GM23338 (cell line): ENCODE data around the gene INO80E. TPM values are rescaled to one million over a fixed set of nuclear protein-coding genes. Genes with fewer than 3 reads are reported as not detected.

Source experiments
- ATAC-seq: fragments of 200-7000 bp; cut with Tn5 transposase; 3 replicates; pipeline ENCODE4 v1.9.1; 2020
- DNase-seq: peaks from one replicate; pipeline ENCODE4 v3.0.0-alpha.2; 2015; ENCODE audit warnings: low spot score
- H2AFZ ChIP-seq: fragments of 200-600 bp; sonication (generic); 2 replicates; pipeline ENCODE4 v1.8.0; 2016; ENCODE audit warnings: antibody characterized with exemption, mild to moderate bottlenecking, moderate library complexity
- H3F3A ChIP-seq: fragments of 200-600 bp; sonication (generic); replicated peaks from 2 replicates; pipeline ENCODE4 v1.8.0; 2017; ENCODE audit warnings: antibody characterized with exemption, mixed run types, low read depth
- H3K27ac ChIP-seq: fragments of 200-600 bp; sonication (generic); 2 replicates; pipeline ENCODE4 v1.6.1; 2016; ENCODE audit warnings: low read depth
- H3K27me3 ChIP-seq: fragments of 200-600 bp; sonication (generic); 2 replicates; pipeline ENCODE4 v1.8.0; 2016; ENCODE audit warnings: mild to moderate bottlenecking, mixed run types, moderate library complexity; ENCODE audit not compliant: insufficient read depth
- H3K36me3 ChIP-seq: fragments of 200-600 bp; sonication (generic); 2 replicates; pipeline ENCODE4 v1.8.0; 2016; ENCODE audit warnings: mild to moderate bottlenecking; ENCODE audit not compliant: insufficient read depth
- H3K4me1 ChIP-seq: fragments of 200-600 bp; sonication (generic); 2 replicates; pipeline ENCODE4 v1.8.0; 2016; ENCODE audit warnings: mild to moderate bottlenecking, moderate library complexity; ENCODE audit not compliant: insufficient read depth
- H3K4me2 ChIP-seq: fragments of 200-600 bp; sonication (generic); 2 replicates; pipeline ENCODE4 v1.7.1; 2017; ENCODE audit warnings: mixed run types
- H3K4me3 ChIP-seq: fragments of 200-600 bp; sonication (generic); 2 replicates; pipeline ENCODE4 v1.6.1; 2016; ENCODE audit warnings: mixed run types
- H3K79me2 ChIP-seq: fragments of 200-600 bp; sonication (generic); replicated peaks from 2 replicates; pipeline ENCODE4 v1.8.0; 2017; ENCODE audit warnings: mild to moderate bottlenecking; ENCODE audit not compliant: insufficient read depth
- H3K9me2 ChIP-seq: fragments of 200-600 bp; sonication (generic); 2 replicates; pipeline ENCODE4 v1.8.0; 2017; ENCODE audit not compliant: insufficient read depth
- H4K20me1 ChIP-seq: fragments of 200-600 bp; sonication (generic); replicated peaks from 2 replicates; pipeline ENCODE4 v1.8.0; 2017; ENCODE audit warnings: mild to moderate bottlenecking; ENCODE audit not compliant: insufficient read depth
- H3K27ac Mint-ChIP-seq: 2 replicates; pipeline ENCODE4 v1.8.0; 2020; ENCODE audit warnings: inconsistent platforms, mild to moderate bottlenecking, moderate library complexity, mixed read lengths
- H3K27me3 Mint-ChIP-seq: 3 replicates; pipeline ENCODE4 v1.8.0; 2022; ENCODE audit warnings: low read depth, mild to moderate bottlenecking, moderate library complexity, mixed read lengths, inconsistent platforms; ENCODE audit not compliant: insufficient read depth, poor library complexity
- H3K36me3 Mint-ChIP-seq: 3 replicates; pipeline ENCODE4 v1.8.0; 2021; ENCODE audit warnings: low read depth, mild to moderate bottlenecking, inconsistent platforms, moderate library complexity, mixed read lengths
- H3K4me1 Mint-ChIP-seq: 3 replicates; pipeline ENCODE4 v1.8.0; 2020; ENCODE audit warnings: mild to moderate bottlenecking, inconsistent platforms, mixed read lengths
- H3K4me3 Mint-ChIP-seq: 3 replicates; pipeline ENCODE4 v1.8.0; 2021; ENCODE audit warnings: moderate library complexity, mild to moderate bottlenecking, inconsistent platforms, mixed read lengths
- H3K9me3 Mint-ChIP-seq: 3 replicates; pipeline ENCODE4 v1.8.0; 2020; ENCODE audit warnings: moderate library complexity, mild to moderate bottlenecking, inconsistent platforms, mixed read lengths
- JUNB ChIP-seq: IDR thresholded peaks from one replicate; pipeline ENCODE4 v1.6.1; 2016; ENCODE audit warnings: antibody characterized with exemption; ENCODE audit not compliant: unreplicated experiment
- POLR2AphosphoS5 ChIP-seq: IDR thresholded peaks from 2 replicates; pipeline ENCODE4 v1.6.1; 2016; ENCODE audit warnings: antibody characterized with exemption, low read depth
- ZNF331 ChIP-seq: fragments of 250-450 bp; sonication (Bioruptor Pico); IDR thresholded peaks from 2 replicates; pipeline ENCODE4 v1.5.0; 2020; ENCODE audit warnings: low read depth, mild to moderate bottlenecking, moderate library complexity
- polyA plus RNA-seq: library from polyadenylated mRNA; unstranded; fragments of >200 nt; fragmentation: Nextera tagmentation; extraction: Ambion mirVana; gene quantifications from 2 replicates; pipeline ENCODE4 v1.2.1, GENCODE V29; 2016
- total RNA-seq: library from RNA; depleted of rRNA; stranded (reverse); fragments of >200 nt; shearing (Covaris generic); gene quantifications from 2 replicates; pipeline ENCODE4 v1.2.3, GENCODE V29; 2014
- TF ChIP-seq, protein P1 (sequence below): fragments of 250-450 bp; sonication (Bioruptor Pico); IDR thresholded peaks from 2 replicates; pipeline ENCODE4 v1.5.0; 2020; ENCODE audit warnings: mild to moderate bottlenecking, moderate library complexity

The INO80E gene
- total and polyA plus RNA-seq, 2 experiments from 2014 or later: 66.0 to 71.0 TPM

DNA sequence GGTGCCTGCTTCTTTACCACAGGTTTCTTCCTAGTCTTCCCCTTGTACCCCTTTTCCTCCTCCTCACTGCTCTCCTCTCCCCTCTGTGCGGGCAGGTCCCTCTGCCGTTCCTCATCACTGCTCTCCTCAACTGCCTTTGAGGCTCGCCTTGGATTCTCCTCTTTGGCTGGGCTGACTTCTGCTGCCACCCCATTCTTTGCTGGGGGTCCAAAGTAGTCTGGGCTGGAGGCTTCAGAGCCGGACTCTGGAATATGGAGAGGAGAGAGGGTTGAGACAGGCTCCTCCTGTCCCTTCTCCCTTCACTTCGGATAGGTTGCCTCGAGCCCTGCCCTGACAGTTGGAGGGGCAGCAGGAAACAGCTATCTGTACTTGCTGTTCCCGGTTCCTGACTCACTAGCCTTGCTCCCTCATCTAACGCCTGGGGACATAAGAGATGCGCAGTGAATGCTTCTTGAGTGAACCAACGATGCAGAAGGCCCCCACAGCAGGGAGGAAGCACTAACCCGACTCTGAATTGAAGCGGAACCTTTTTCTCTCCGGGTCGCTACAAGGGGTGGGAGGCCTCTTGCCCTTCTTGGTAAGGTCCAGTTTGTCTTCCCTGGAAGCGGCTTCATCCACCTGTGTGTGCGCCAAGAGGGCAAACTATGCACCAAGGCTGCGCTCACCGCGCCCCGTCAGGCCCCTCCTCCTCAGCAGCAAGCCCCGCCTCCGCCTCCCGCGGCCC is 1.3 kb upstream of the INO80E start (continued):
- TF ChIP-seq, protein P1, sequence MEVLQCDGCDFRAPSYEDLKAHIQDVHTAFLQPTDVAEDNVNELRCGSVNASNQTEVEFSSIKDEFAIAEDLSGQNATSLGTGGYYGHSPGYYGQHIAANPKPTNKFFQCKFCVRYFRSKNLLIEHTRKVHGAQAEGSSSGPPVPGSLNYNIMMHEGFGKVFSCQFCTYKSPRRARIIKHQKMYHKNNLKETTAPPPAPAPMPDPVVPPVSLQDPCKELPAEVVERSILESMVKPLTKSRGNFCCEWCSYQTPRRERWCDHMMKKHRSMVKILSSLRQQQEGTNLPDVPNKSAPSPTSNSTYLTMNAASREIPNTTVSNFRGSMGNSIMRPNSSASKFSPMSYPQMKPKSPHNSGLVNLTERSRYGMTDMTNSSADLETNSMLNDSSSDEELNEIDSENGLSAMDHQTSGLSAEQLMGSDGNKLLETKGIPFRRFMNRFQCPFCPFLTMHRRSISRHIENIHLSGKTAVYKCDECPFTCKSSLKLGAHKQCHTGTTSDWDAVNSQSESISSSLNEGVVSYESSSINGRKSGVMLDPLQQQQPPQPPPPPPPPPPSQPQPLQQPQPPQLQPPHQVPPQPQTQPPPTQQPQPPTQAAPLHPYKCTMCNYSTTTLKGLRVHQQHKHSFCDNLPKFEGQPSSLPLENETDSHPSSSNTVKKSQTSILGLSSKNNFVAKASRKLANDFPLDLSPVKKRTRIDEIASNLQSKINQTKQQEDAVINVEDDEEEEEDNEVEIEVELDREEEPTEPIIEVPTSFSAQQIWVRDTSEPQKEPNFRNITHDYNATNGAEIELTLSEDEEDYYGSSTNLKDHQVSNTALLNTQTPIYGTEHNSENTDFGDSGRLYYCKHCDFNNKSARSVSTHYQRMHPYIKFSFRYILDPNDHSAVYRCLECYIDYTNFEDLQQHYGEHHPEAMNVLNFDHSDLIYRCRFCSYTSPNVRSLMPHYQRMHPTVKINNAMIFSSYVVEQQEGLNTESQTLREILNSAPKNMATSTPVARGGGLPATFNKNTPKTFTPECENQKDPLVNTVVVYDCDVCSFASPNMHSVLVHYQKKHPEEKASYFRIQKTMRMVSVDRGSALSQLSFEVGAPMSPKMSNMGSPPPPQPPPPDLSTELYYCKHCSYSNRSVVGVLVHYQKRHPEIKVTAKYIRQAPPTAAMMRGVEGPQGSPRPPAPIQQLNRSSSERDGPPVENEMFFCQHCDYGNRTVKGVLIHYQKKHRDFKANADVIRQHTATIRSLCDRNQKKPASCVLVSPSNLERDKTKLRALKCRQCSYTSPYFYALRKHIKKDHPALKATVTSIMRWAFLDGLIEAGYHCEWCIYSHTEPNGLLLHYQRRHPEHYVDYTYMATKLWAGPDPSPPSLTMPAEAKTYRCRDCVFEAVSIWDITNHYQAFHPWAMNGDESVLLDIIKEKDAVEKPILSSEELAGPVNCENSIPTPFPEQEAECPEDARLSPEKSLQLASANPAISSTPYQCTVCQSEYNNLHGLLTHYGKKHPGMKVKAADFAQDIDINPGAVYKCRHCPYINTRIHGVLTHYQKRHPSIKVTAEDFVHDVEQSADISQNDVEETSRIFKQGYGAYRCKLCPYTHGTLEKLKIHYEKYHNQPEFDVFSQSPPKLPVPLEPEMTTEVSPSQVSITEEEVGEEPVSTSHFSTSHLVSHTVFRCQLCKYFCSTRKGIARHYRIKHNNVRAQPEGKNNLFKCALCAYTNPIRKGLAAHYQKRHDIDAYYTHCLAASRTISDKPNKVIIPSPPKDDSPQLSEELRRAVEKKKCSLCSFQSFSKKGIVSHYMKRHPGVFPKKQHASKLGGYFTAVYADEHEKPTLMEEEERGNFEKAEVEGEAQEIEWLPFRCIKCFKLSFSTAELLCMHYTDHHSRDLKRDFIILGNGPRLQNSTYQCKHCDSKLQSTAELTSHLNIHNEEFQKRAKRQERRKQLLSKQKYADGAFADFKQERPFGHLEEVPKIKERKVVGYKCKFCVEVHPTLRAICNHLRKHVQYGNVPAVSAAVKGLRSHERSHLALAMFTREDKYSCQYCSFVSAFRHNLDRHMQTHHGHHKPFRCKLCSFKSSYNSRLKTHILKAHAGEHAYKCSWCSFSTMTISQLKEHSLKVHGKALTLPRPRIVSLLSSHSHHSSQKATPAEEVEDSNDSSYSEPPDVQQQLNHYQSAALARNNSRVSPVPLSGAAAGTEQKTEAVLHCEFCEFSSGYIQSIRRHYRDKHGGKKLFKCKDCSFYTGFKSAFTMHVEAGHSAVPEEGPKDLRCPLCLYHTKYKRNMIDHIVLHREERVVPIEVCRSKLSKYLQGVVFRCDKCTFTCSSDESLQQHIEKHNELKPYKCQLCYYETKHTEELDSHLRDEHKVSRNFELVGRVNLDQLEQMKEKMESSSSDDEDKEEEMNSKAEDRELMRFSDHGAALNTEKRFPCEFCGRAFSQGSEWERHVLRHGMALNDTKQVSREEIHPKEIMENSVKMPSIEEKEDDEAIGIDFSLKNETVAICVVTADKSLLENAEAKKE (CRISPR knock-in tag): no peak
- no peak for TF ChIP-seq JUNB

DNA sequence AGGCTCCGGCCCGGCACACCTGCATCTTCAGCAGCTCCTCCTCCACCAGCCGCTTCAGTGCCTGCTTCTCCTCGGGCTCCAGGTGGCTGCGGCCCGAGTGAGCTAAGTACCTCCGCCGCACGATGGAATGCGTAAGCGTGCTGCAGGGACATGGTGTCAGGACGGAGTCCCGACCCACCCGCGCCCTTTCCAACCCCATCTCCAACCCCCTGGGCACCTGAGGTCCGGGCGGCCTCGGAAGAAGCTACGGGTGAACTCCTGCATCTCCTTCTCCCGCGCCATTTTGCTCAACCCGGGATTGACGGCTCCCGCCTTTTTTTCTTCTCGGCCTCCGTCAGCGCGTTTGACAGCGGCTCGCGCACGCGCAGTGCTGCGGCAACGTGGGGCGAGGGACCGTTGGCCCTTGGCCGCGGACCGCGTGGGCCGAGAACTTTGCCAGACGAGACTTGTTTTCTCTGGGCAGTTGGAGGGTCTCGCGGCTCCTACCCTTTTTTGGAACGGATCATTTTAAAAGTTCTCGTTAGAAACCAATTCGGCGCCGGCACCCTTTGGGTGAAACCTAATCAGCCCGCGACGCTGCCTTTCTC is 624 bp upstream of the INO80E start, which contains the start of gene HIRIP3:
TSS of gene HIRIP3 (minus strand) at position 294 of the 587 bp plus-strand sequence. CDS start at position 282, 12 bp downstream.
- Histone ChIP-seq H3K4me1 (peaks cover 15% of the 10 kb centered on the region), H2AFZ (peak within 1 kb of the TSS; percentile 98), H3K9me2 (no peaks in the 10 kb centered on the region), H3K27ac (peak within 1 kb of the TSS; percentile 82), H3F3A (peaks cover 20% of the 10 kb centered on the region), H3K4me3 (peak within 1 kb of the TSS; percentile 94), H3K4me2 (peak within 1 kb of the TSS; percentile 94), H4K20me1 (peaks cover 8% of the 10 kb centered on the region; the same call in 1 of the 2 replicates), H3K27me3 (no peaks in the 10 kb centered on the region), H3K36me3 (peaks cover 5% of the 10 kb centered on the region; the same call in 1 of the 2 replicates), H3K79me2 (peaks cover 7% of the 10 kb centered on the region; the same call in 1 of the 2 replicates)
- Mint-ChIP-seq H3K36me3 (peaks cover 39% of the 10 kb centered on the region), H3K4me3 (peak within 1 kb of the TSS; percentile 98), H3K4me1 (peaks cover 25% of the 10 kb centered on the region), H3K27me3 (peaks cover 13% of the 10 kb centered on the region), H3K27ac (peak within 1 kb of the TSS; percentile 98), H3K9me3 (peaks cover 2% of the 10 kb centered on the region; the same call in 2 of the 3 replicates)
- peak; percentile 91 for DNase-seq
- TF ChIP-seq POLR2AphosphoS5: peak; percentile 61
- no peak for TF ChIP-seq ZNF331 (CRISPR knock-in tag)
- ATAC-seq: peak; percentile 42
